ENCODE measurements around the gene GRM8. TPM values are rescaled to one million over a fixed set of nuclear protein-coding genes. Genes with fewer than 3 reads are reported as not detected.

GRM8 gene
- total and polyA plus RNA-seq, 10 of the 15 experiments (the other 5 are each of a cell fraction or from before 2014, with no cell fraction given) = 0.33 to 7.1 (median 0.45) TPM; not detected in 2

DNA sequence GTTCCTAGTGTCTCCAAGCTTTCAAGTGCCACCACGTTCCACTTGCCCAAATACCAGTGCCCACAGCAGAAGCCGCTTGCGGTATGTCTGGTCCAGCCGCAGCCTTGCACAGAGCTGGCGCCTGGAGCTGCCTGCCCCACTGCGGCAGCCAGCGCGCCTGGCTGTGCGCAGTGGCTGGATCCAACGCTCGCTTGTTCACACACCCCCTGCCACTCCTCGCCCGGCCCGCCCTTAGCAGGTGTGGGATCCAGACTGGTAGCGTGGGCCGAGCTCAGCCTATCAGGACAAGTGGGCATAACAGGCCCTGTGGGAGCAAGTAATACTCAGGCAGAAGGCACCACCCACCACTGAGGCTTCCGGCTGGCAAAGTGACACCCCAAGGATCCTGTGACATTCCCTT is 294.4 kb downstream of the GRM8 start:
- BruUV-seq (replicated peaks) = no TSS peak
- Histone ChIP-seq H4K20me1 (ENCODE audit: control insufficient read depth, insufficient read depth) (no peaks in the 10 kb centered on the region), H3K9ac (ENCODE audit: control insufficient read depth, insufficient read depth, low read length) (no peak overlapping the region), H3K27me3 (replicated peaks in 1 of 2; ENCODE audit: control insufficient read depth in 2 of 2, insufficient read depth in 2 of 2, low read length in 1 of 2) (no peaks in the 10 kb centered on the region), H3K27ac (ENCODE audit: control insufficient read depth, insufficient read depth) (no peak overlapping the region), H3K9me3 (replicated peaks; ENCODE audit: control insufficient read depth, insufficient read depth, low read length) (no peaks in the 10 kb centered on the region), H3K4me3 (no peak overlapping the region), H3K4me1 (ENCODE audit: control insufficient read depth, insufficient read depth, low read length) (no peaks in the 10 kb centered on the region), H3K79me2 (ENCODE audit: control insufficient read depth, insufficient read depth, low read length) (no peaks in the 10 kb centered on the region), H3K4me2 (ENCODE audit: control insufficient read depth, insufficient read depth) (no peak overlapping the region), H3K36me3 (ENCODE audit: control insufficient read depth in 2 of 2, insufficient read depth in 2 of 2, low read length in 1 of 2) (no peaks in the 10 kb centered on the region), H2AFZ (ENCODE audit: control insufficient read depth, low read depth, low read length) (no peak overlapping the region)
- no peak for ATAC-seq
- ChIA-PET RAD21 (ENCODE audit: unreplicated experiment) (no interaction called here), SMC1A (ENCODE audit: uncharacterized antibody, unreplicated experiment) (no interaction called here), POLR2A (no interaction called here), CTCF (no interaction called here)
- no peak for TF ChIP-seq IRF5 (IDR thresholded peaks at IDR 0.05; ENCODE audit: borderline replicate concordance)
- no peak for TF ChIP-seq BMI1 (IDR thresholded peaks at IDR 0.05; ENCODE audit: borderline replicate concordance)
- FAIRE-seq = no peak
- in situ Hi-C loops (cut with MboI) (no loop called here), intact Hi-C loops (cut with micrococcal nuclease; ENCODE audit: unreplicated experiment) (no loop called here)
- WGBS (ENCODE audit: insufficient coverage, insufficient replicate concordance, low lambda C conversion rate, missing lambda C conversion rate) = 53% methylated on average over 15 of the region's 17 CpGs
- DNase-seq (ENCODE audit: low read depth, low spot score) = no peak

GRCh38 chr7:126957443-126957842 is 295.3 kb downstream of the GRM8 start:
- Histone ChIP-seq H3K4me2 (ENCODE audit: control insufficient read depth, insufficient read depth) (no peak overlapping the region), H3K27me3 (replicated peaks in 1 of 2; ENCODE audit: control insufficient read depth in 2 of 2, insufficient read depth in 2 of 2, low read length in 1 of 2) (no peaks in the 10 kb centered on the region), H3K9ac (ENCODE audit: control insufficient read depth, insufficient read depth, low read length) (no peak overlapping the region), H3K36me3 (ENCODE audit: control insufficient read depth in 2 of 2, insufficient read depth in 2 of 2, low read length in 1 of 2) (no peaks in the 10 kb centered on the region), H3K4me1 (ENCODE audit: control insufficient read depth, insufficient read depth, low read length) (no peaks in the 10 kb centered on the region), H2AFZ (ENCODE audit: control insufficient read depth, low read depth, low read length) (no peak overlapping the region), H3K9me3 (replicated peaks; ENCODE audit: control insufficient read depth, insufficient read depth, low read length) (no peaks in the 10 kb centered on the region), H3K4me3 (no peak overlapping the region), H3K79me2 (ENCODE audit: control insufficient read depth, insufficient read depth, low read length) (no peaks in the 10 kb centered on the region), H3K27ac (ENCODE audit: control insufficient read depth, insufficient read depth) (no peak overlapping the region), H4K20me1 (ENCODE audit: control insufficient read depth, insufficient read depth) (no peaks in the 10 kb centered on the region)
- SMC1A ChIA-PET (ENCODE audit: uncharacterized antibody, unreplicated experiment) = no interaction called here
- no peak for ATAC-seq
- FAIRE-seq = no peak
- intact Hi-C loops (cut with micrococcal nuclease; ENCODE audit: unreplicated experiment) = no loop called here
- WGBS (ENCODE audit: insufficient coverage, insufficient replicate concordance, low lambda C conversion rate, missing lambda C conversion rate) = 13% methylated on average over 8 of the region's 9 CpGs
- POLR2A ChIA-PET = no interaction called here
- DNase-seq (ENCODE audit: low read depth, low spot score) = no peak
- in situ Hi-C loops (cut with MboI) = no loop called here
- CTCF ChIA-PET = no interaction called here
- RAD21 ChIA-PET (ENCODE audit: unreplicated experiment) = no interaction called here
- no peak for TF ChIP-seq NFXL1 (IDR thresholded peaks at IDR 0.05; ENCODE audit: borderline replicate concordance)
- TF ChIP-seq, protein P1, sequence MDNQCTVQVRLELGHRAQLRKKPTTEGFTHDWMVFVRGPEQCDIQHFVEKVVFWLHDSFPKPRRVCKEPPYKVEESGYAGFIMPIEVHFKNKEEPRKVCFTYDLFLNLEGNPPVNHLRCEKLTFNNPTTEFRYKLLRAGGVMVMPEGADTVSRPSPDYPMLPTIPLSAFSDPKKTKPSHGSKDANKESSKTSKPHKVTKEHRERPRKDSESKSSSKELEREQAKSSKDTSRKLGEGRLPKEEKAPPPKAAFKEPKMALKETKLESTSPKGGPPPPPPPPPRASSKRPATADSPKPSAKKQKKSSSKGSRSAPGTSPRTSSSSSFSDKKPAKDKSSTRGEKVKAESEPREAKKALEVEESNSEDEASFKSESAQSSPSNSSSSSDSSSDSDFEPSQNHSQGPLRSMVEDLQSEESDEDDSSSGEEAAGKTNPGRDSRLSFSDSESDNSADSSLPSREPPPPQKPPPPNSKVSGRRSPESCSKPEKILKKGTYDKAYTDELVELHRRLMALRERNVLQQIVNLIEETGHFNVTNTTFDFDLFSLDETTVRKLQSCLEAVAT (IDR thresholded peaks at IDR 0.05) = no peak
- TF ChIP-seq MYC (IDR thresholded peaks at IDR 0.05; ENCODE audit: insufficient read depth, insufficient read length, insufficient replicate concordance, low read length, severe bottlenecking) = no peak
- no peak for TF ChIP-seq ASH2L (IDR thresholded peaks at IDR 0.05; ENCODE audit: borderline replicate concordance, low read depth)
- no peak for TF ChIP-seq POLR2A (IDR thresholded peaks at IDR 0.05; ENCODE audit: low read depth, low read length)
- no peak for TF ChIP-seq SKIL (IDR thresholded peaks at IDR 0.05; ENCODE audit: low read depth, poor library complexity, severe bottlenecking)
- no peak for TF ChIP-seq BMI1 (IDR thresholded peaks at IDR 0.05; ENCODE audit: borderline replicate concordance)
- TF ChIP-seq RFX5 (IDR thresholded peaks at IDR 0.05; ENCODE audit: low read depth, low read length) = no peak
- BruUV-seq (replicated peaks) = no TSS peak

All from GM12878 (cell line).